A549 treated with CpdA at 1 μM for 4 hours (cell line): ENCODE data around the gene HMG20B. TPM values are rescaled to one million over a fixed set of nuclear protein-coding genes. Genes with fewer than 3 reads are reported as not detected.

Experiments used
- total RNA-seq: library from RNA; stranded (reverse); fragments of 200-300 nt; extraction: Qiagen RNA extraction; gene quantifications from 5 replicates; pipeline ENCODE4 v1.2.3, GENCODE V29; 2022; ENCODE audit warnings: low read depth

The HMG20B gene
- total RNA-seq = 45.4 to 71.9 TPM (median 69.9 TPM) in 5 replicates

DNA sequence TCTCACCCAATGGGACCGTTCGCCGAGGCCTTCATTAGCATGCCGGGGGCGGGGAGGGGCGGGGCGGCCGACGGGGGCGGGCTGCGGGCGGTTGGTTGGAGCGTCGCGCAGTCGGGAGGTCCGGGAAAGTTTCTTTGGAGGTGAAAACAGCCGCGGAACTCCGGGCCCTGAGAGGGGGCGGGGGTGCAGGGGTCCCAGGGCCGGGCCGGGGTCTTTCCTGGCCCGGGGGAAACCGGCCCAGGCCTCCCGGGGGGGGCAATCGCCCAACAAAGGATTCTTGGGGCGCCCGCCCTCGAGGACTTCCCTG is at the start of gene HMG20B:
TSS of gene HMG20B (plus strand) at position 90 of the 307 bp plus-strand sequence. CDS start 366 bp downstream, outside the sequence.

GRCh38 chr19:3538965-3539755 is 33.6 kb upstream of the HMG20B start, which contains the start of gene TEKTIP1:
Gene TEKTIP1 (plus strand): TSS chr19:3539174. CDS start chr19:3539178, 4 bp downstream.

DNA sequence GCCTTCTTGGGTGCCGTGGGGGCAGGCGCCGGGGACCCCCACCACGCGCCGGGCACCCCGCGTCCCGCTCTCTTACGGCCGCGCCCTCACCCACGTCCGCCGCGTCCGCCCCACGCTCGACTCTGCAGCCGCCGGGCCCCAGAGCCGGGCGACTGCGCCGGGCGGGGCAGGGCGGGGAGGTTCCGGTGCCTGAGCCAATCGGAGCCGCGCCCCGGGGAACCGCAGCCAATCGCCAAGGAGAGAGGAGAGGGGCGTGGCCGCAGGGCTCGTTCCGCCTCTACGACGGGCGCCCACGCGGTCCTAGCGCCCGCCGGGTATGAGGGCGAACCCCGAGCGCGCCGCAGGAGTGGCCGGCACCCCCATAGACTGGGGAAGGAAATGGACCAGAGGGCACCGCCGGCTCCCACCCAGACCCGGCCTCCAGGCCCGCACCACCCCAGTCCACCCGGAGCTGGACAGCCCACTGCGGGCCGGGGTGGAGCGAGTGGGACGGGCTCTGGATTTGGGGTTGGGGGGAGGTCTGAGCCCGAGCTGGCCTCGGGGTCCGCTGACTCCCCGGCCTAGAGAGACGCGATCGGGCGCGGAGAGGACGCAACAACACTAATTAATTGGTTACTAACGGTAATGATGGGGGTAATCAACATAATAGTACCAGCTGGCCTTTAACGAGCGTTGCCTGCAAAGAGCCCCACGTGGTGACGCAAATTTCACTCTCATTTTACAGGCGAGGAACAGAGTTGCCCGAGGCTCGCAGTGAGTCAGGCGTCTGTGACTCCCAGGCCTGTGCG is 15.1 kb upstream of the HMG20B start, which contains the start of gene MFSD12:
TSS of gene MFSD12 (minus strand) at position 126 of the 788 bp plus-strand sequence. CDS start 183 bp downstream, outside the sequence.

GRCh38 chr19:3585301-3586126 is 12.8 kb downstream of the HMG20B start, which contains the start of gene GIPC3:
Gene GIPC3 (plus strand): TSS chr19:3585478. CDS start chr19:3585598, 120 bp downstream.

DNA sequence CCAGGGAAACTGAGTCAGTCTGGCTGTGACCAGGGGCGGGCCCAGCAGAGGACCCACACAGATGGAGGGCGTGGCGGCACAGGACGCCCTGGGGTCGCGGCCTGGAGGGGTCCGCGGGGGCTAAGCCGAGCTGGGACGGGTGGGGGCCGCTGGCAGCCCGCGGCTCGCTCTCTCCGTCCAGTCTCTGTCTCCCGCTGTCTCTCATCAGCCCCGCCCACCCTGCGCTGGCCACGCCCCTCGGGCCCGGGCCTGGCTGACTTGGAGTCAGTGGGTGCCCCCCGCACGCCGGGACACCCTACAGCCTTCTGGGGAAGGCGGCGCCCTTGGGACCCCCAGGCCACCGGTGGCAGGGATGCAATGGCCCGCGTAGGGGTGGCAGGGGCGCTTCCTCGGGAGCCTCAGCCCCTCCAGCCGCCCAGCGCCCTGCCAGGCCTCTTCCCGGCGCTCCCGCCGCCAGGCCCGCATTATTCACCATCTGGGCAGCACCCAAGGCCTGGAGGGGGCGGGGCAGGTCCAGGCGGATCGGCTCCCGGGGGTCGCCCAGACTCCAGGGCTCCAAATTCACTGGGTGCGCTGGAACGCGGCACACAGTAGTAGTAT is 34.0 kb downstream of the HMG20B start, which contains the start of gene TBXA2R:
TSS of gene TBXA2R (minus strand) at position 186 of the 600 bp plus-strand sequence. CDS start 6,241 bp downstream, outside the sequence.

GRCh38 chr19:3626473-3627350 is 54.0 kb downstream of the HMG20B start, which contains the start of gene CACTIN:
Gene CACTIN (minus strand): TSS chr19:3626790. CDS start chr19:3626762, 28 bp downstream.

Other genes with a start within 250 kb of the HMG20B start
- 32.7 to 43.1 TPM (median 40.6 TPM) in 5 replicates for gene NFIC, start 206.4 kb upstream of the HMG20B start, total RNA-seq
- gene SMIM24, start 92.4 kb upstream of the HMG20B start, total RNA-seq = 0.48 to 1.1 TPM (median 0.76 TPM) in 4 of 5 replicates, not detected in the other
- not detected in 5 replicates for gene SMIM44, start 89.5 kb upstream of the HMG20B start, total RNA-seq
- 11.7 to 19.8 TPM (median 18.5 TPM) in 5 replicates for gene DOHH, start 72.3 kb upstream of the HMG20B start, total RNA-seq
- 22.3 to 33.5 TPM (median 29.6 TPM) in 5 replicates for gene FZR1, start 66.6 kb upstream of the HMG20B start, total RNA-seq
- not detected in 5 replicates for gene TEKTIP1, start 33.8 kb upstream of the HMG20B start, total RNA-seq
- 127 to 180 TPM (median 171 TPM) in 5 replicates for gene MFSD12, start 15.4 kb upstream of the HMG20B start, total RNA-seq
- 0.13 to 0.28 TPM (median 0.21 TPM) in 5 replicates for gene GIPC3, start 12.5 kb downstream of the HMG20B start, total RNA-seq
- gene TBXA2R, start 33.9 kb downstream of the HMG20B start, total RNA-seq = 0.54 to 0.91 TPM (median 0.74 TPM) in 5 replicates
- 14.3 to 21.3 TPM (median 19.3 TPM) in 5 replicates for gene CACTIN, start 53.8 kb downstream of the HMG20B start, total RNA-seq
- gene PIP5K1C, start 127.5 kb downstream of the HMG20B start, total RNA-seq = 9.1 to 13.8 TPM (median 12.0 TPM) in 5 replicates
- gene TJP3, start 135.4 kb downstream of the HMG20B start, total RNA-seq = 0.19 to 0.96 TPM (median 0.74 TPM) in 5 replicates
- gene APBA3, start 188.7 kb downstream of the HMG20B start, total RNA-seq = 11.8 to 15.4 TPM (median 12.4 TPM) in 5 replicates
- gene MRPL54, start 189.7 kb downstream of the HMG20B start, total RNA-seq = 62.0 to 80.2 TPM (median 67.1 TPM) in 5 replicates
- not detected in 5 replicates for gene RAX2, start 199.3 kb downstream of the HMG20B start, total RNA-seq
- gene MATK, start 213.4 kb downstream of the HMG20B start, total RNA-seq = 1.1 to 2.1 TPM (median 1.7 TPM) in 5 replicates